Caco-2 (cell line): ENCODE data around the gene DAPK1. TPM values are rescaled to one million over a fixed set of nuclear protein-coding genes. Genes with fewer than 3 reads are reported as not detected.

Experiments
- BruUV-seq: library from RNA; stranded (reverse); fragments of 400-500 nt; replicated peaks from 2 replicates; lab custom pipeline; 2021; lab: Mats Ljungman, UMichigan
- CTCF ChIA-PET: fragments of 300-600 bp; sonication (Branson Sonifier 250); formaldehyde crosslinking; loops from one replicate; lab custom pipeline; 2022; ENCODE audit warnings: antibody characterized with exemption; lab: Charles Lee
- POLR2A ChIA-PET: fragments of 300-600 bp; sonication (Branson Sonifier 250); formaldehyde crosslinking; loops from one replicate; lab custom pipeline; 2022; ENCODE audit warnings: antibody characterized with exemption; lab: Charles Lee
- DNase-seq, 2 experiments: peaks; one replicate each; pipeline versions ENCODE4 v3.0.0 to v3.0.0-alpha.2; 2020 to 2022
- H3K27me3 ChIP-seq: replicated peaks from 2 replicates; pipeline ENCODE4 v1.6.0; 2011; ENCODE audit warnings: low read length; ENCODE audit not compliant: control insufficient read depth, insufficient read depth
- H3K36me3 ChIP-seq: 2 replicates; pipeline ENCODE4 v1.5.1; 2011; ENCODE audit warnings: low read length; ENCODE audit not compliant: control insufficient read depth, insufficient read depth
- H3K4me1 ChIP-seq: fragments of 250-450 bp; sonication (Bioruptor Pico); 2 replicates; pipeline ENCODE4 v1.5.1; 2020; ENCODE audit warnings: mild to moderate bottlenecking
- H3K4me3 ChIP-seq: 2 replicates; pipeline ENCODE4 v1.5.1; 2011; ENCODE audit warnings: low read depth, mild to moderate bottlenecking, control low read depth, low read length
- H3K9me3 ChIP-seq: fragments of 250-450 bp; sonication (Bioruptor Pico); 2 replicates; pipeline ENCODE4 v1.5.1; 2020; ENCODE audit warnings: mild to moderate bottlenecking, moderate library complexity
- H3K27ac Mint-ChIP-seq: one replicate; pipeline ENCODE4 v1.8.0; 2022; ENCODE audit warnings: mixed read lengths; ENCODE audit not compliant: unreplicated experiment
- H3K27me3 Mint-ChIP-seq: one replicate; pipeline ENCODE4 v1.8.0; 2022; ENCODE audit warnings: mixed read lengths; ENCODE audit not compliant: insufficient read depth, unreplicated experiment
- H3K36me3 Mint-ChIP-seq: one replicate; pipeline ENCODE4 v1.8.0; 2022; ENCODE audit warnings: mild to moderate bottlenecking, mixed read lengths; ENCODE audit not compliant: insufficient read depth, unreplicated experiment
- H3K4me1 Mint-ChIP-seq: one replicate; pipeline ENCODE4 v1.8.0; 2022; ENCODE audit warnings: low read depth, mixed read lengths; ENCODE audit not compliant: unreplicated experiment
- H3K4me3 Mint-ChIP-seq: one replicate; pipeline ENCODE4 v1.8.0; 2022; ENCODE audit warnings: mild to moderate bottlenecking, moderate library complexity, mixed read lengths; ENCODE audit not compliant: unreplicated experiment
- H3K9me3 Mint-ChIP-seq: one replicate; pipeline ENCODE4 v1.8.0; 2022; ENCODE audit warnings: mixed read lengths; ENCODE audit not compliant: unreplicated experiment
- intact Hi-C: fragments of 100-400 bp; cut with micrococcal nuclease; formaldehyde crosslinking; loops from one replicate; pipeline ENCODE4 v1.10.0; 2022; ENCODE audit not compliant: unreplicated experiment
- total RNA-seq: library from RNA; stranded (reverse); gene quantifications from 2 replicates; pipeline ENCODE4 v1.2.3, GENCODE V29; 2022
- TF ChIP-seq, protein P1 (sequence below), 2 experiments: fragments of 200-600 bp in 1 of 2; IDR thresholded peaks; 1 replicate in 1 of 2; 2 replicates in 1 of 2; pipeline versions ENCODE4 v1.5.1 to v1.8.0; 2011 to 2022; ENCODE audit warnings: antibody characterized with exemption in 1 of 2, control low read depth in 1 of 2, inconsistent platforms in 1 of 2, low read depth in 1 of 2, low read length in 1 of 2, mild to moderate bottlenecking in 1 of 2, moderate library complexity in 1 of 2; ENCODE audit not compliant: insufficient read depth in 1 of 2, severe bottlenecking in 1 of 2, unreplicated experiment in 1 of 2

DAPK1 gene
- total RNA-seq, 1 experiment from 2014 or later, result 79.2 TPM

DNA sequence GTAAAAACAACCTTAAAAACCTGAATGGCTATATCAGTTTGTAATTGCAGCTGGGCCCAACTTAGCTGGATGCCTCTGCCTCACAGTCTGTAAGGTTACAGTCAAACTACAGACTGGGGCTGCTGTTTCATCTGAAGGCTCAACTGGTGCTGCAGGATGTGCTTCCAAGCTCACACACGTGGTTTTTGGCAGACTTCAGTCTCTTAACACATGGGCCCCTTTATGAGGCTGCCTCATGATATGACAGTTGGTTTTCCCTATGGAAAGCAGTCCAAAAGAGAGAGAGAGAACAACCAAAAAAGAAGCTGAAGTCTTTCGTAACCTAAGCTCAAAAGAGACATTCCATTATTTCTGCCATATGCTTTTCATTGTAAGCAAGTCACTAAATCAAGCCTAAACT lies 255.6 kb downstream of the DAPK1 start:
- TF ChIP-seq, protein P1, sequence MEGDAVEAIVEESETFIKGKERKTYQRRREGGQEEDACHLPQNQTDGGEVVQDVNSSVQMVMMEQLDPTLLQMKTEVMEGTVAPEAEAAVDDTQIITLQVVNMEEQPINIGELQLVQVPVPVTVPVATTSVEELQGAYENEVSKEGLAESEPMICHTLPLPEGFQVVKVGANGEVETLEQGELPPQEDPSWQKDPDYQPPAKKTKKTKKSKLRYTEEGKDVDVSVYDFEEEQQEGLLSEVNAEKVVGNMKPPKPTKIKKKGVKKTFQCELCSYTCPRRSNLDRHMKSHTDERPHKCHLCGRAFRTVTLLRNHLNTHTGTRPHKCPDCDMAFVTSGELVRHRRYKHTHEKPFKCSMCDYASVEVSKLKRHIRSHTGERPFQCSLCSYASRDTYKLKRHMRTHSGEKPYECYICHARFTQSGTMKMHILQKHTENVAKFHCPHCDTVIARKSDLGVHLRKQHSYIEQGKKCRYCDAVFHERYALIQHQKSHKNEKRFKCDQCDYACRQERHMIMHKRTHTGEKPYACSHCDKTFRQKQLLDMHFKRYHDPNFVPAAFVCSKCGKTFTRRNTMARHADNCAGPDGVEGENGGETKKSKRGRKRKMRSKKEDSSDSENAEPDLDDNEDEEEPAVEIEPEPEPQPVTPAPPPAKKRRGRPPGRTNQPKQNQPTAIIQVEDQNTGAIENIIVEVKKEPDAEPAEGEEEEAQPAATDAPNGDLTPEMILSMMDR (IDR thresholded peaks at IDR 0.05; ENCODE audit: insufficient read depth in 1 of 2, low read depth in 1 of 2, low read length in 1 of 2, severe bottlenecking in 1 of 2, unreplicated experiment in 1 of 2), result no peak
- CTCF ChIA-PET, result no interaction called here
- H3K4me1 Mint-ChIP-seq, result no peaks in the 10 kb centered on the region
- intact Hi-C loops, result no loop called here
- peaks cover 2% of the 10 kb centered on the region for H3K27me3 Mint-ChIP-seq
- Histone ChIP-seq H3K9me3 (no peaks in the 10 kb centered on the region), H3K27me3 (no peaks in the 10 kb centered on the region), H3K4me1 (no peaks in the 10 kb centered on the region), H3K36me3 (no peaks in the 10 kb centered on the region), H3K4me3 (no peak overlapping the region)
- no TSS peak for BruUV-seq
- H3K9me3 Mint-ChIP-seq, result no peaks in the 10 kb centered on the region
- POLR2A ChIA-PET, result no interaction called here
- H3K4me3 Mint-ChIP-seq, result no peak overlapping the region
- DNase-seq, result no peak
- H3K36me3 Mint-ChIP-seq, result no peaks in the 10 kb centered on the region
- no peak overlapping the region for H3K27ac Mint-ChIP-seq

Other genes with a start within 250 kb of the DAPK1 start
- gene CTSL, start 228.3 kb downstream of the DAPK1 start, total RNA-seq, result 40.2 and 50.1 TPM in 2 replicates